Stimulated activated CD8-positive, alpha-beta memory T cell treated with anti-CD3 and anti-CD28 coated beads, Interleukin-4, amount 100 ng/mL, for 1 hour (primary cell): ENCODE measurements around the gene CAST.

ENCODE experiments used
- DNase-seq, 2 donors: peaks; one replicate each; pipeline ENCODE4 v3.0.0-alpha.2; 2020; ENCODE audit warnings: low read depth in 2 of 2, low spot score in 1 of 2

CAST gene

GRCh38 chr5:96709152-96709821, 47.1 kb downstream of the CAST start:
- DNase-seq = no peak

DNA sequence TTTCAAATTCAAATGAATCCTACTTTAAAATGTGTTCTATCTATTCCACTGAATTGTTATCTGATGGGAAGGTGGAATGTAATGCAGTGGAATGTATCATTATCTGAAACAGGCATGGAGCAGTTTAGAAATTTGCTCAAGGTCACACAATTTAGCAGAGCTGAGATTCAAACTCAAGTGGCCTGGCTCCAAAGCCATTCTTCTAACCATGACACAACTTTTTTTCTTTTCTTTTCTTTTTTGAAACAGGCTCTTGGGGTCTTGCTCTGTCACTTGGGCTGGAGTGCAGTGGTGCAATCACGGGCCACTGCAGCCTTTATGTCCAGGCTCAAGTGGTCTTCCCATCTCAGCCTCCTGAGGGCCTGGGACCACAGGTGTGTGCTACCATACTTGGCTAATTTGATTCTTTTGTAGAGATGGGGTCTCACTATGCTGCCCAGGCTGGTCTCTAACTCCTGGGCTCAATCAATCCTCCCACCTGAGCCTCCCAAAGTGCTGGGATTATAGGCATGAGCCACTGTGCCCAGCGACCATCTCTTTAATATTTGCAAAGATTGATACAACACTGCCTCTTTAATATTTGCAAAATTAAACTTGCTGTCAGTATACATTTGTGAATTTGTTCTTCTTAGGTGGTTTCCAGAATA, 50.0 kb downstream of the CAST start:
- no peak for DNase-seq

DNA sequence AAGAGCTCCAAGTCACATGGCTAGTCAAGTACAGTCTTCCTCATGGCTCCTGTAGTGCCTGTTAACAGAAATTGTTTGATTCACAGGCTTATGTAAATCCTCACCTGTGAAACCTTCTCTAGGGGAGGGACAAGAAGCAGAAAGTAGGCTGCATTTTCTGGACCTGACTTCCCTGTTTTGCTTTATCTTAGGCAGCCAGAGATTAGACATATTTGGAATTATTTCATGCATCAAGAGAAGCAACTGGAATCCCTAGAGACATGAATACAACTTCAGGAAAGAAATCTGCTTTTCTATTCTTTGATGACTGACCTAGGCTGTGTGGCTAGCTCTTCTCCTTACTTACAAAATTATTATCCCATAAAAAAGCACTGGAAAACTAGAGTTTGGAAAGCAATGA, 52.3 kb downstream of the CAST start:
- DNase-seq = no peak

DNA sequence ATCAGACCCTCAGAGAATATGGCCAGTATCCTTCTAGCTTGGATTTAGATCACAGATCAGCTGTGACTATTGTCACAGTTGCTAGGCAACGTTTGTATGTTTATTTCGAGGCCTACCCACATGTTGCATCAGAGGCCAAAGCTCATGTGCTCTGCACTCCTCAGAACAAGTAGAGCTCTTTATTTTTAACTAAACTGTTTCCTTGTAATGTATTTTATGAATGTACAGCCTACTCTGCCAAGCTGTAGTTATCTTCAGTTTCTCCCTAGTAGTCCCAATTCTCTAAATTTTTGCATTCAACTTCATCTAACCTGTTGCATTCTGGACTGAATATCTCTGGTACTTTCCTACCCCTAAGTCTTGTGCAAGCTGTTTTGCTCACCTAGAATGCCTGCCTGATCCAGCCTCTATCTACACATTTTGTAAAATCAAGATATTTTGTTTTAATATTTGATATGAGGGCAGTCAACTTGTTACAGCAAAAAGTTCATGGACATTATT, 52.8 kb downstream of the CAST start:
- no peak for DNase-seq

GRCh38 chr5:96716007-96716406, 53.8 kb downstream of the CAST start:
- DNase-seq = no peak

GRCh38 chr5:96716716-96717115, 54.5 kb downstream of the CAST start:
- no peak for DNase-seq

DNA sequence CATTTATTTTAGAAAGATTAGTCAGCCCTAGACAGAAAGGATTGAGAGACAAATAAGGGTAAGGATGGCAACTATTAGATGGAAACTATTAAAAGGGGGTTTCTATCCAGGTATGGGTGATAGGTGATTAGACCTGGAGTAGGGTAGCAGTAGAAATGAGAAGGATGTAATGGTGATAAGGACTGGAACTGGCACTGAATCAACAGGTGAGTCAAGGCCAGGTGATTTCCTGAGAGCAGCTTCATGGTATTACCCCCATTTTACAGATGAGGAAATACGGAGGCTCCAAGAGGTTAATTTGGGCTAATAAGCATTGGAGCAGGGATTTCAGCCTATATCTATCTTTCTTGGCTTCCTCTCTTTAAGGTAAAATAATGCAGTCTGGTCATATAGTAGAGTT, 55.7 kb downstream of the CAST start:
- DNase-seq = no peak

- no peak for DNase-seq
These were observed 56.5 kb downstream of the CAST start for GRCh38 chr5:96718635-96719077.

GRCh38 chr5:96720408-96720807, 58.2 kb downstream of the CAST start:
- DNase-seq = no peak

- DNase-seq = no peak
These were observed 59.3 kb downstream of the CAST start for GRCh38 chr5:96721351-96721977.

GRCh38 chr5:96725257-96725656, 63.1 kb downstream of the CAST start:
- no peak for DNase-seq

DNA sequence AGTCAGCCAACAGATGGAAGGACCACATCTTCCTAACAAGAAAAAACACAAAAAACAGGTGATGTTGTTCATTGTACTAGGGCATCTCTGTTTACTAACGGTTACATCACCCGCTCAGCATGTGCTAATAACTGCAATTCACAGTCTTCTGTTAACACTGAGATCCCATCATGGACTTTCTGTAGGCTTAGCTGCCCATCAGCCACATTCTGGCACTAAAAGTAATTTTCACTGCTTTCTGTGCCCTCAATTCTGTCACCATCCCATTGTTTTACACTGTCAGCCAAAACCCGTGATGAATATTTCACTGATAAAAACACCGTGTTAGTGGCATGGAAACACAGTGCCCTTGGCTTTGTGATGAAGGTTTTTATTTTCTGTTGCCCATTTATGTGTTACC, 64.6 kb downstream of the CAST start:
- no peak for DNase-seq

GRCh38 chr5:96729156-96729555, 67.0 kb downstream of the CAST start:
- DNase-seq = no peak

DNA sequence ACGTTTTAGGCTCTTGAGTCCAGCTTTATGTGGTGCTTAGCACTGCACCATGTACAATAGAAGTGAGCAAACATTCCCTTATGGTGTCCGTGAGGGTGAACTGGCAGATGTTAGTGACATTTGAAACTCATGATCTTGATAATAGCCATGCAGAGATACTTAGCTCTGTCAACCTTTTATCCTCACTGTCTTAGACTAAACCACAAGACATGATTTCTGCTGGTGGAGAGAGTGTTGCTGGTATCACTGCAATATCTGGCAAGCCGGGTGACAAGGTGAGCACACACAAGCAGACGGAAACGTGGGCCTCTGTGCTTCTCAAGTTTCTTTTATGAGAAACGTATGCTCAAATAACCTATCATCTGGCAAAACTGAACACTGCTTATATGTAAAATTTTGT, 68.4 kb downstream of the CAST start:
- no peak for DNase-seq

DNA sequence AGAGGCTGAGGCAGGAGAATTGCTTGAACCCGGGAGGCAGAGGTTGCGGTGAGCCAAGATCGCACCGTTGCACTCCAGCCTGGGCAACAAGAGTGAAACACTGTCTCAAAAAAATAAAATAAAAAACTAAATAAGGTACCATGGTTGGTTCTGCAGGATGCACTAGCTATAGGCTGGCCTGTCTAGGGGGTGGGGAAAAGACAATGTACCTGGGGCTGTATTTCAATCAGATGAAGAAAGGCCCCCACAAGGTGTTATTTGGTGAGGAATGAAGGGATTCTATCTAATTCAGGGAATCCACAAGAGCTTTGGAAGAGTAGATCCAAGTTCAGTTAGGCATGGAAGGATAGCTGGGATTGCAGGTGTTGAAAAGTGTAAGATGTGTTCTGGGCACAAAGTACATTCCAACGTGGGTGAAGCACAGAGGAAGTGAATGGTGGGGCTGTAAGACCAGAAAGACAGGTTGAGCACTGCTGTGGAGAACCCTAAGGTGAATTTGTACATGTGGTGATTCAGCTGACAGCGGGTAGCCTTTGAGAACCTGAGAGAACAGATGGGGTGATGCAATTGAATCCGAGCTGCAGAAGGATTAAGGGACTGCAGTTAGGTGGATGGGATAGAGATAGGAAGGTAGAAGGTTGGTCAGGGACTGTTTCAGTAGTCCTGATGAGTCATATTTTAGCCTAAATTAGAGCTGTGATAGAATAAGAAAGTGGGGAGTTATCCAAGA, 71.8 kb downstream of the CAST start:
- DNase-seq = no peak

DNA sequence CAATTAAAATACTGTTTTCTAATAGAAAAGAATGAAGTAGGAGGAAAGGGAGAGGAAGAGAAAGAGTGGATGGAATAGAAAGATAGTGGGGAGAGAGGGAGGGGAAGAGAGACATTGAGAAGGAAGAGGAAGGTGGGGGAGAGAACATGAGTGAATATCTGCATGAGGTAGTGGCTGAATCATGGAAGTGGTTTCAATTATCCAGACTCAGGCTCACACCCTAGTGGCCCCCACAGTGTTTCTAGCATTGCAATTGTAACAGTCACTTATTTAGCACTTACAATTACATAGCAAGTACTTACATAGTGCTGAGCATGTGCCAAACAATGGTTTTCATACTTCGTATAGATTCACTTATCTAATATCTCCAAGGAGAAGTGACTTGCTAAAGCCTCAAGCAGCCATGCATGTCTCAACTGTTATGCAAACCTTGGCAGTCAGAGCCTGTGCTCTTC, 72.7 kb downstream of the CAST start:
- DNase-seq = no peak

- no peak for DNase-seq
These were observed 74.8 kb downstream of the CAST start for GRCh38 chr5:96736937-96737336.

GRCh38 chr5:96741106-96741505, 78.9 kb downstream of the CAST start:
- no peak for DNase-seq

DNA sequence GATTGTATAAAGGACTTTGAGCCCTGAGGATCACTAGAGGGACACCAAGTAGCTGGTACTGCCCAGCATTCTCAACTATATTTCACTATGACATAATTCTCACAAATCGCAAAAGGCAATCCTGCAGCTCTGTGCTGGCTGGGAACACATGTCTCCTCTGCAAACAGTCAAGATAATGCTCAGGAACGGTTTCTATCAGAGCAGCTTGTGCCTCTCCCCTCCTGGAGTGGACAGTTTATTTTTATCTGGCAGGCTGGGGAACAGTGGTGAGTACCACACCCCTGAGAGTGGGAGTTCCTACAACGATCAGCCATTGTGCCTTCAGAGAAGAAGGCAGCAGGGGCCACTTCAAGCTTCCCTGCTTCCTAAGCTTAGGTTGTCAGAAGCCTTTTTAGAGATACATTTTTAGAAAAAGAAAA, 79.7 kb downstream of the CAST start:
- no peak for DNase-seq

GRCh38 chr5:96742538-96742937, 80.4 kb downstream of the CAST start:
- no peak for DNase-seq

GRCh38 chr5:96743065-96743768, 81.0 kb downstream of the CAST start:
- no peak for DNase-seq
